Middle frontal gyrus (tissue), 1 donor: ENCODE measurements around the gene ELN.

ENCODE experiments used
- DNase-seq: peaks from one replicate; pipeline ENCODE4 v3.0.0-alpha.2; 2015; ENCODE audit warnings: low spot score; ENCODE audit errors: extremely low spot score

The ELN gene

GRCh38 chr7:74092321-74092963, 64.5 kb downstream of the ELN start:
- no peak for DNase-seq

- DNase-seq, result no peak
Measured at GRCh38 chr7:74092964-74093471, 65.0 kb downstream of the ELN start.

- no peak for DNase-seq
Measured at GRCh38 chr7:74093671-74094223, 65.8 kb downstream of the ELN start.

DNA sequence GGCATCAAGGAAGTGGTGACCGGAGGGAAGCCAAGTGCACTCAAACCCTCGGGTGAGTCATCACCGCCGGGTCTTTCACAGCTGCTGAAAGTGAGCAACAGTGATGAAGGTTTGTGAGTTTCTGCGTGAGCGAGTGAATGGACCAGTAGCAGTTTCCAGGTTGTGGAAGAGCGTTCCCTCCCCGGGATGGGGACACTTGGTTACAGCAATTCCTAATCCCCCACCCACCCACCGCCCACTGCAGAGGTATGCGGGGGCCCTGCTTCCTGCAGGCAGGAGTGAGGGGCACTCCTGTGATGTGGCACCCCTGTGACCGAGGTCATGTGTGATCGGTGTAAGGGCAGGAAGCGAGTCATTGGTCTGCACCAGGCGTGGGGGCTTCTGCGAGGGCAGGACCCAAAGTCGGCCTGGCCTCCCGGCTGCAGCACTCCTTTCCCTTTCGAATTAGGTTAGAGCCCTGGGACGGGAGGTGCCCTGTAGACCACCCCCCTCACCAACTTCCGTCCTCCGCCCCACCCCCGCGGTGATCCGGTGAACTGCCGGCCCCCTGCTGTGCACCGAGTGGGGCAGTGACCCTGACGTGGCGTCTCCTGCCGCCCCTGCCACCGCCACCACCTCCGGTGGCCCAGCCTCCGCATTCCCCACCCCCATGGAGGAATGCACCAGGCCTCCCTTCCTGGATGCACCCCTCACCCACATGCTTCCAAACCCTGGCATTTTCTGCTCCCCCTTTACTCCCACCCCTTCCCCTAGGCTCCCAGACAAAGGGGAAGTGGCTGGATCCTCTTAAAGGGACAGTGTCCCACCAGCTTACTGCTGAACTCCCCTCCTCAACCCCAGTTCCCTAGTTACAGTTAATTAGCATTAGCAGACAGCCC, 66.5 kb downstream of the ELN start:
- no peak for DNase-seq

DNA sequence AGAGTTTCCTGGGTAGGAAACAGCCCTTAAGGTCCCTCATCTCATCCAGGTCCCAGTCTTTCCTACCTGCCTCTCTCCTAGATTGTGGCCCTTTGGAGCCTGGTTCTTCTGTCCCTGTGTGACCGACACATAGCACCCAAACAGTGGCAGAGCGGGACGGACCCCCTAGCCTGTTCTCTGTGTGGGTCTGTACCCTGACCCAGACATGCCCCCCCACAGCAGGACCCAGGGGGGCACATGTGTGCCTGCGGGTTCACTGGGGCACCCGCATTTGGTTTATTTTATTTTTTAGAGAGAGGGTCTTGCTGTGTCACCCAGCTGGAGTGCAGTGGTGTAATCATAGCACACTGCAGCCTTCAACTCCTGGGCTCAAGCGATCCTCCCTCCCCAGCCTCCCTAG, 67.2 kb downstream of the ELN start:
- DNase-seq, result no peak

- no peak for DNase-seq
Measured at GRCh38 chr7:74097937-74098614, 70.1 kb downstream of the ELN start.

GRCh38 chr7:74099031-74099430, 71.1 kb downstream of the ELN start:
- DNase-seq, result no peak

GRCh38 chr7:74101061-74101681, 73.2 kb downstream of the ELN start:
- no peak for DNase-seq

GRCh38 chr7:74103219-74103772, 75.3 kb downstream of the ELN start:
- DNase-seq, result no peak

DNA sequence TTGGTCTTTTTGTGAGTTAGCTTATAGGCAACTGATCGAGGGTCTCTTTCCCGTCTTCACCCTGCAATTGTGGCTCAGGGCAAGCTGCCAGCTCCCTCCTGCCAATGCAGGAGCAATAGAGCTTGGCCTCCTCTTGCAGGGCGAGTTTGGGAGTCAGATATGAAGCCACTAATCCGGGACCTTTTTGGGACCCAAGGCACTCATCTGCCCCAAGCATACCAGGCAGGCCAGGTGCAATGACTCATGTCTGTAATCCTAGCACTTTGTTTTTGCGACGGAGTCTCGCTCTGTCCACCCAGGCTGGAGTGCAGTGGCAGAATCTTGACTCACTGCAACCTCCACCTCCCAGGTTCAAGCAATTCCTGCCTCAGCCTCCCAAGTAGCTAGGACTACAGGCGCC, 76.7 kb downstream of the ELN start:
- DNase-seq, result no peak

- DNase-seq, result no peak
Measured at GRCh38 chr7:74105992-74106391, 78.0 kb downstream of the ELN start.

- DNase-seq, result no peak
Measured at GRCh38 chr7:74106846-74107245, 78.9 kb downstream of the ELN start.

DNA sequence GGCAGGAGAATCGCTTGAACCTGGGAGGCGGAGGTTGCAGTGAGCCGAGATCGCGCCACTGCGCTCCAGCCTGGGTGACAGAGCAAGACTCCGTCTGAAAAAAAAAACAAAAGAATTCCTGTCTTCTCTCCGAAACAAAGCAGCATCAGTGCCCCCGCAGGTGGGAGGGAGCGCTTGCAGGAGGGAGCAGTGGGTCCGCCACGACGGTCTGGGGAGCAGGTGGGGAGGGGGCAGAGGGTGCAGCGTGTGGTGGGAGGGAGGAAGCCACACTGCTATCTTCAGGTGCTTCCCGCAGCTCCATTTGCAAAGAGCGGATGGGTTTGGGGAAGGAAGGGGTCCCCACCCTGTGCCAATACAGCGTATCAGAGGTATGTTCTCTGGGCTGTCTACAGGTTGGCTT, 87.4 kb downstream of the ELN start:
- no peak for DNase-seq

GRCh38 chr7:74116356-74116755, 88.4 kb downstream of the ELN start:
- no peak for DNase-seq
